HG03460 (cell line): ENCODE measurements around the gene MAPKAP1.

Source experiments
- ATAC-seq: cut with Tn5 transposase; IDR thresholded peaks from one replicate; pipeline ENCODE4 v1.9.1; 2021; ENCODE audit not compliant: unreplicated experiment

The MAPKAP1 gene

GRCh38 chr9:125541840-125542243 lies 165.2 kb downstream of the MAPKAP1 start:
- no peak for ATAC-seq

GRCh38 chr9:125540497-125540896 lies 166.5 kb downstream of the MAPKAP1 start:
- no peak for ATAC-seq

- no peak for ATAC-seq
Observed at GRCh38 chr9:125538092-125538473, 168.9 kb downstream of the MAPKAP1 start.

DNA sequence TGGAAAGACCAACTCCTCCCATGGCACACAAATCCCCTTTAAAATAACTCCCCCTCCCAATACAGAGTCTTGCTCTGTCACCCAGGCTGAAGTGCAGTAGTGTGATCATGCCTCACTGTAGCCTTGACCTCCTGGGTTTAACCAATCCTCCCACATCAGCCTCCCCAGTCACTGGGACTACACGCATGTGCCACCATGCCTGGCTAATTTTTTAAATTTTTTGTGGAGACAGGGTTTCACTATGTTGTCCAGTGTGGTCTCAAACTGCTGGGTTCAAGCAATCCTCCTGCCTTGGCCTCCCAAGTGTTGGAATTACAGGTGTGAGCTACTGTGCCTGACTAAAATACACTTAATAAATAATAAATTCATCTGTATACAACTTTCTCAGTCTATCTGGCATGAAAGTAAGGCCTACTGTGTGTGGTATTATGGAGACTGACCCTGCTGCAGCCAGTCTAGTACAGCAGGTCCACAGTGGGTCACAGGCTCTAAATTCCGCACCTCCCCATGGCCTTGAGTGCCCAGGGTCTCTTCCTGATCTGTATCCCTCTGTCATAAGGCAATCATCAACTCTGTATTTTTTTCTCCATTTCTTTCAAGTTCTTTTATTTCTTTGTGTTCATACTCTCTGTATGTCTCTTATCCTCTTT lies 169.4 kb downstream of the MAPKAP1 start:
- ATAC-seq: no peak

DNA sequence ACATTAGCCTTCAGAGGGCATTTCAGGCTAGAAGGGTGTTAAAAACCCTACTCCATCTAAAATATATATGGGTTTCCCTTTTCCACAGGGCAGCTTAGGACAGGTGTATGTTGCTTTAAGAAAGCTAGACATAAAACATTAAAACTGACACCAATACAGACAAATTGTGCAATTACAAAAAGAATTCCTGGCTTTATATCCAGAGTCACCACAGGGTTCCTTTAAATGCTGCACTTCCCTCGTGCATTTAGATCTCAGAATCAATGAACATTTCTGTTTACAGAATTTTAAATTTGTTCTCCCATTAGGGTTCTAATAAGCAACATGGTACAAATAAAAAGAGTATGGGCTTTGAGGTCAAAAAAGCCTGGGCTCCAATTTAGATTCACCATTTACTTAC lies 170.2 kb downstream of the MAPKAP1 start:
- ATAC-seq: no peak

- ATAC-seq: no peak
Observed at GRCh38 chr9:125536167-125536772, 170.7 kb downstream of the MAPKAP1 start.

GRCh38 chr9:125534971-125535701 lies 171.9 kb downstream of the MAPKAP1 start:
- no peak for ATAC-seq

GRCh38 chr9:125532812-125533594 lies 174.0 kb downstream of the MAPKAP1 start:
- no peak for ATAC-seq

- no peak for ATAC-seq
Observed at GRCh38 chr9:125532412-125532811, 174.6 kb downstream of the MAPKAP1 start.

- ATAC-seq: peak; percentile 62
Observed at GRCh38 chr9:125529589-125530515, 177.2 kb downstream of the MAPKAP1 start.

DNA sequence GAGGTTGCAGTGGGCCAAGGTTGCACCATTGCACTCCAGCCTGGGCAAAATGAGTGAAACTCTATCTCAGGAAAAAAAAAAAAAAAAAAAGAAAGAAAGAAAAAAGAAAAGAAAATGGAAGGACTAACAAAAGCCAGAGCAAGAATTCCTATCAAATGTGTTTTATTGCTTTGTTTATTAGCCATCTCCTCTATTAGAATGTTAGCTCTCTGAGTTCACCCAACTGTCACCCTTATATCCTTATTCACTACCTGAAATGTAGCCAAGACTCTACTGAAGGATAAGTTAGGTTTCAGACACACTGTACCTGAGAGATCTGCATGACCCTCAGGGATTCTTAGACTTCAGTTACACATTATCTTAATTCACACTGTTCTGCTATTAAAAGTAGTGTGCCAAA lies 177.9 kb downstream of the MAPKAP1 start:
- no peak for ATAC-seq

DNA sequence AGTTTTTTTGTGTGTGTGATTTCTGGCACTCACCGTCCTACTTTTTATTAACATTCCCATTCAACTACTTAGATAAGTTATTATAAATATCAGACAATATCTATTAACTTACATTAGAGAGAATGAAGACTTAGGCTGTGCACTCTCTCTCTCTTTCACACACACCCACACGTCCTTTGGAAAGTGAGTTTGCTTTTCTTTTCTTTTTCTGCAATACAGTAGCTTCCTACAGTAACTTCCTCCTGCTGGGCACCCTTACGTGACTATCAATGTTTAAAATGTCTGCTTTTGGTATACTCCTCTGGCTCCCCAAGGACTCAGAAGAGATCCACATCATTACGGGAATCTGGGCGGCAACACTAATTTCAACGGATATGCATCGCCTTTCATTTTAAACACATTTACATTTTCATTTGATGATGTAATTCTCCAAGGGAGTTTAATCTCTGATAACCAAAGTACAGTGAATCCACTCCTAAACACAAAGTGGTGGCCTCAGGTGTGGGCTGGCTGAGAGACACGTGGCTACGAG lies 179.5 kb downstream of the MAPKAP1 start:
- no peak for ATAC-seq

GRCh38 chr9:125525921-125526631 lies 180.9 kb downstream of the MAPKAP1 start:
- no peak for ATAC-seq

DNA sequence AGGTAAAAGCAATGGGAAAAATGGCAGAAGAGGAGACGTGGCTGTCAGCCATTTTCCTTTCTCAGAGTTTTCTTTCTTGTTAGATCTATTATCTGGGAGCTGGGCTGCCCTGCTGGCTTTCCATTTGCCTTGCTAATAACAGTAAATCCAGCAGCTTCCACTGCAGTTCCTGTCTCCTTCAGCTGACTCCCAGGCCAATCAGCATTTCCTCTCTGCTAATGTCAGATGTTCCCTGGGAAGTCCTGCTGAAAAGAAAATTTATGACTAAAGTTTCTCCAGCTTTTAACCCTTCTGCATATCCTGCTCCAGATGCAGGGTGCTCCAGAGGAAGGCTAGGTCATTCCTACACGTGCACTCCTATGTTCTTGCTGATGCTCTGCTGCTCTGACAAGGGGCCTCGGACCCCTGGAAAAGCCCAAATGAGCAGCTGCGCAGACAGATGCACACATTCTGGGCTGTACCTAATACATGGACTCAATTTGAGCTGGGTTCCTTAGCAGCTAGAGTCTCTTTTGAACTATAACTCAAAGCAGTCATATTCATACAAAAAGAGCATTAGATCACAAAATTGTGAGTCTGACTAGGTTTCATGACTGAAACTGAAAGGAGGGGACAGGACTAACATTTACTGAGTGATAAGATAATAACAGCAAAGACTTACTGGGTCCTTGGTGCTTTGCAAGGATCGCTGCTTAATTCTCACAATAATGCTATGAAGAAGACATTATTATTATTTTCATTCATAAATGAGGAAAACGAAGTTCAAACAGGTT lies 182.2 kb downstream of the MAPKAP1 start:
- no peak for ATAC-seq

DNA sequence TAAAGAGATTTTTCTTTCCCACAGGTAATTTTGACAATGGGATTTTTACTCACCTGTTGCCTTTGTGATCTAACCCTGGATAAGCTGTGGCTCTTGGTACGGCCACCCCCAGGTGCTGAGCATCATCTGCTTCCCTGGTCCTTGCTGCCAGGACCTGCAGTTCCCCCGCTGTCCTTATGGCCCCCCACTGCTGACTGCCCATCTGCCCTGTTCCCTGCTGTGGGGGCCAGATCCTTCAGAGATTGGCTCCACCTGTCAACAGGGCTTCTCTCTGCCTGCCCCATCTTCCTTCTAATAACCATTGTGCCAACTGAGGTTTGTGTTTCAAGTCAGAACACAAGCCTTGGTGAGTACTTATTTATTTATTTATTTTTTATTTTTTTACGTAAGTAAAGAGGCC lies 183.3 kb downstream of the MAPKAP1 start:
- no peak for ATAC-seq

DNA sequence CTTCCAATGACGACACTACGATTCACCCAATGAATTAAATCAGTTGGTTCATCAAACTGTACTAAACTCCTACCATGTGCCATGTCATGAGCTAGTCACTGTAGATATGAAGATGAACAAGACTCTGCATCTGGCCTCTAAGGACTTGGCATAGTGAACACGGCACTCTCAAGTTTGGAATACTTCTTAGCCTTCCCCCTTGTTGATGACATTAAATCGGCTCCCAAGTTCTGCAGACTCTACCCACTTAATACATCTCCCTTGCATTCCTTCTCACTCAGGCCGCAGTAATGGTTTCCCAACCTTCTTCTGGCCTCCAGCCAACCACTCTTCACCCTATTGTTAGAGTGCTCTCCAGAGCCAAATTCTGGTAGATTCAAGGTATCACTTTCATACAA lies 184.7 kb downstream of the MAPKAP1 start:
- ATAC-seq: no peak

- ATAC-seq: no peak
Observed at GRCh38 chr9:125521462-125522327, 185.3 kb downstream of the MAPKAP1 start.

DNA sequence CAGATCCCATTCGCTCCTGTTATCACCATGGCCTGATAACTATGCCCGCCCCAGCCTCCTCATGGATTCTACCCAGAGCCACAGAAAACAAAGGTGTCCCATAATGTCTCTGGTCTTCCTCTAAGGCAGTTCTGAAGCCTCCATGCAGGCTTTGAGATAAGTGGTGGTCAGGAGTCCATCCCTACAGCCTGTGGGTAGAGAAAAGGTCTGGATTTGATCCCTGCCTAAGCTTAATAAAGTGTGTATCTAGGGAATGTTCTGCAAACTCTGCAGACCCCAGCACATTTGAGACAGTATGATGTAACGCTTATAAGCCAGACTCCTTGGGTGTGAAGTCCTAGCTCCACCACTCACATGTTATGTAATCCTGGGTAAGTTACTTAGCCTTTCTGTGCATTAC lies 187.3 kb downstream of the MAPKAP1 start:
- ATAC-seq: no peak
